ENCODE measurements around the gene FCHSD2. TPM values are rescaled to one million over a fixed set of nuclear protein-coding genes. Genes with fewer than 3 reads are reported as not detected.

Gene FCHSD2
- total RNA-seq, 2 donors from 2014 or later = 14.0 to 17.6 TPM

DNA sequence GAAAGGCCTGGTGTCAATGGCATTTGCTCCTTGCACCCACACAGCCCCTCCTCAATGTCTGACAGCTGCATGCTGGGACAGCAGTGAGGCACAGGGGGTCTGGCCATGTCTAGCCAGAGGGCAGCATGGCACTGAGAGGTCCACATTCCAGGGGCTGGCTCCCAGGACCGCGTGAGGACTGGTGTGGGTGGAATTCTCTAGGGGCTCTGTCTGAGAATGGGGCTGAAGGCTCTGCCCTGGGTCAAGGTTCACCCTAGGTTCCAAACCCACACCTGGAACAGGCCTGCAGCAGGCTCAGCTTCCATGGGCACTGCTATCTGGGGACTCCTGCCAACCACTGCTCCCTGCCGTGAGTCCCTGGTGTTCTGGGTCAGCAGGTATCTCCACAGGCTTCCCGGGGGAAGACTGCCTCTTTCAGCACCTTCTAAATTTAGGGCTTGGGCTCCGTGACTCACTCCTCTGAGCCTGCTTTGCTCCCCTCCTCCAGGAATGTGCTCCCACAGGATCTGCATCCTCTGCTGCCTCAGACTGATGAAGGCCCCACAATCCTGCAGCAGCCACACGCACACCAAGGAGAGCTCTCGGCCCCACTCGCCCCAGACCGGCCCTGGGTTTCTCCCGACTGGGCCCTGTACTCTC is 352.5 kb downstream of the FCHSD2 start:
- 83 to 84% methylated on average over 2 to 10 of the region's 10 CpGs for WGBS, 2 experiments (ENCODE audit: insufficient coverage in 1 of 2, insufficient read length in 1 of 2)
- Histone ChIP-seq H3K36me3 (ENCODE audit: control insufficient read depth, insufficient read depth, low read length) (no peaks in the 10 kb centered on the region), H3K27ac (ENCODE audit: low read depth, low read length) (no peak overlapping the region), H3K4me3 (ENCODE audit: low read length) (no peak overlapping the region), H3K9me3 (ENCODE audit: control insufficient read depth, low read length) (no peaks in the 10 kb centered on the region), H3K4me1 (ENCODE audit: control insufficient read depth, insufficient read depth, low read length) (no peaks in the 10 kb centered on the region), H3K9ac (ENCODE audit: extremely low read depth, low read length, poor library complexity, severe bottlenecking) (no peak overlapping the region), H3K27me3 (ENCODE audit: control insufficient read depth, insufficient read depth, low read length, poor library complexity, severe bottlenecking) (no peaks in the 10 kb centered on the region)
- Mint-ChIP-seq H3K4me1 (peaks cover 21% of the 10 kb centered on the region), H3K9me3 (no peaks in the 10 kb centered on the region), H3K36me3 (ENCODE audit: low read depth) (no peaks in the 10 kb centered on the region), H3K27ac (no peak overlapping the region), H3K4me3 (no peak overlapping the region), H3K27me3 (ENCODE audit: insufficient read depth) (no peaks in the 10 kb centered on the region)
- no peak for TF ChIP-seq CTCF (conservative IDR thresholded peaks at IDR 0.05)
- DNase-seq = no peak

DNA sequence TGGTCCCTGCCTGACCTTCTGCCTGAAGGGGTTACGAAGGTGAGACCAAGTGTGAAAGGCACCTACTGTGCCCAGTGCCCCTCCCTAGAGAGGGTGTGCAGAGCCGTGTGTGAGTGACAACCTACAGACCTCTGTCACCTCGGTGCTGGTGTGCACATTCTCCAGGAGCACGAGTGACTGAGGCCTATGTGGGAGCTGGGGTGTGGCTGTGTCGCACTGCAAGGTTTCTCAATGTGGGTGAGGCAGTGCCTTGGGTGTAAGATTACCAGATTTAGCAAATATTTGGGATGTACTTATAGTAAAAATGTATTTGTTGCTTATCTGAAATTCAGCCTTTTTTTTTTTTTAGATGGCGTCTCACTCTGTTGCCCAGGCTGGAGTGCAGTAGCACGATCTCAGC is 353.9 kb downstream of the FCHSD2 start:
- H3K4me1 ChIP-seq (ENCODE audit: control insufficient read depth, insufficient read depth, low read length) = no peaks in the 10 kb centered on the region
- Mint-ChIP-seq H3K9me3 (no peaks in the 10 kb centered on the region), H3K4me3 (no peak overlapping the region), H3K4me1 (peaks cover 16% of the 10 kb centered on the region), H3K36me3 (ENCODE audit: low read depth) (no peaks in the 10 kb centered on the region), H3K27me3 (ENCODE audit: insufficient read depth) (no peaks in the 10 kb centered on the region), H3K27ac (no peak overlapping the region)
- no peaks in the 10 kb centered on the region for H3K9me3 ChIP-seq (ENCODE audit: control insufficient read depth, low read length)
- no peak for TF ChIP-seq CTCF (conservative IDR thresholded peaks at IDR 0.05)
- no peak overlapping the region for H3K4me3 ChIP-seq (ENCODE audit: low read length)
- no peaks in the 10 kb centered on the region for H3K27me3 ChIP-seq (ENCODE audit: control insufficient read depth, insufficient read depth, low read length, poor library complexity, severe bottlenecking)
- H3K36me3 ChIP-seq (ENCODE audit: control insufficient read depth, insufficient read depth, low read length) = no peaks in the 10 kb centered on the region
- no peak overlapping the region for H3K9ac ChIP-seq (ENCODE audit: extremely low read depth, low read length, poor library complexity, severe bottlenecking)
- H3K27ac ChIP-seq (ENCODE audit: low read depth, low read length) = no peak overlapping the region
- 89 to 94% methylated on average over 5 to 7 of the region's 7 CpGs for WGBS, 2 experiments (ENCODE audit: insufficient coverage in 1 of 2, insufficient read length in 1 of 2)
- DNase-seq = no peak

DNA sequence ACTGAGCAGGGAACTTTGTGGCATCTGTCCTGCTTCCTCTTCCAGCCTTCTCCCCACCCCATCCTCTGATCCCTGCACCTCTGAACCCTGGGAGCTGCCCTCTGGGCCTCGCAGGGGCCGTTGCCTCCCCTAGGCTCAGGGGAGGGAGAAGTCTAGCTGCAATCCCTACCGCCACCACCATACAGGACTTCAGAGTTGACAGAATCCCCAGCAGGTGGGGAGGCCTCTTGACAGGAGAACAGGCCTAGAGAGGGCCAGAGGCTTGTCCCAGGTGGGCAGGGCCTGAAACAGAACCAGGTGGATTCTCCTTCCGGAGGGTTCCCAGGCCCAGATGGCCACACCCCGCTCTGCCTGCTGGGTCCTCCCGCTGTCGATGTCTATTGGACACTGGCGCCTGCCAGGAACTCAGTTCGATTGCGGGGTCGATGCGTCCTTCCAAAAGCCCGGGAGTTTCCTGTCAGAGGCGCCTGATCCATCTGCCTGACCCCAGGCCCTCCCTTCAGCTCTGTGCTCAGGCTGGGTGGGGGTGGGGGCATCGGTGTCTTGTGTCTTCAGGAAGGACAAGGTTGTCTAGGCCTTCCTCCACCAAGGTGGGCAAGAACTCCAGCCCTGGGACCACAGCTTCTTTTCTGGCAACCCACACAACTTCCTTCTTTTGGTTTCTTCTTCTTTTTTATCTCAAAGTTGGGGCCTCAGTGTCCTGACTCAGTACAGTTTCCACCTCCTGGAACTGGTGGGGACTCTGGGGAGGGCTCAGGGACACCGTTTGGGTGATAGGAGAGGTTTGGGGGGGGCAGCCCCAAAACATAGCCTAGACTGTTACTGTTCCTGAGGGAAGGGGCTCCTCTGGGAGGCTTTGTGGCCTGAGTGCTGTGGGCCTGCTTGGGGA is 354.7 kb downstream of the FCHSD2 start:
- TF ChIP-seq CTCF (conservative IDR thresholded peaks at IDR 0.05) = peak; percentile 66
- Histone ChIP-seq H3K27me3 (ENCODE audit: control insufficient read depth, insufficient read depth, low read length, poor library complexity, severe bottlenecking) (no peaks in the 10 kb centered on the region), H3K9ac (ENCODE audit: extremely low read depth, low read length, poor library complexity, severe bottlenecking) (no peak overlapping the region), H3K27ac (ENCODE audit: low read depth, low read length) (no peak overlapping the region), H3K4me3 (ENCODE audit: low read length) (no peak overlapping the region), H3K9me3 (ENCODE audit: control insufficient read depth, low read length) (no peaks in the 10 kb centered on the region), H3K4me1 (ENCODE audit: control insufficient read depth, insufficient read depth, low read length) (no peaks in the 10 kb centered on the region), H3K36me3 (ENCODE audit: control insufficient read depth, insufficient read depth, low read length) (no peaks in the 10 kb centered on the region)
- Mint-ChIP-seq H3K27me3 (ENCODE audit: insufficient read depth) (no peaks in the 10 kb centered on the region), H3K4me1 (peaks cover 16% of the 10 kb centered on the region), H3K9me3 (no peaks in the 10 kb centered on the region), H3K36me3 (ENCODE audit: low read depth) (no peaks in the 10 kb centered on the region), H3K4me3 (peak overlapping the region; percentile 19), H3K27ac (peak overlapping the region; percentile 52)
- 75 to 83% methylated on average over 6 to 16 of the region's 16 CpGs for WGBS, 2 experiments (ENCODE audit: insufficient coverage in 1 of 2, insufficient read length in 1 of 2)
- peak; percentile 97 for DNase-seq

Other genes with a start within 250 kb of the FCHSD2 start
- under 1 TPM; 0.60 to 0.62 TPM for gene P2RY2, start 76.0 kb upstream of the FCHSD2 start, total RNA-seq
- gene P2RY6, start 130.0 kb upstream of the FCHSD2 start, total RNA-seq = under 1 TPM; 0.31 to 0.37 TPM
- gene ARHGEF17, start 166.0 kb upstream of the FCHSD2 start, total RNA-seq = 10 to 100 TPM; 31.0 to 39.0 TPM
- gene RELT, start 234.1 kb upstream of the FCHSD2 start, total RNA-seq = 1 to 10 TPM; 6.9 to 8.9 TPM